Thyroid gland (tissue), 4 donors: ENCODE data around the gene ADGRB3.

Experiments
- POLR2A ChIP-seq, 2 donors: fragments of 450-650 bp; IDR thresholded peaks; one replicate each; pipeline ENCODE4 v1.6.1; 2017; ENCODE audit warnings: antibody characterized with exemption in 2 of 2, mild to moderate bottlenecking in 2 of 2, moderate library complexity in 1 of 2
- TF ChIP-seq, protein P1 (sequence below), 6 experiments: fragments of 200-600 bp in 3 of 6; fragments of 450-650 bp in 3 of 6; sonication (generic) in 3 of 6; IDR thresholded peaks; one replicate each; pipeline ENCODE4 v1.5.1; 2016 to 2019; ENCODE audit warnings: antibody characterized with exemption in 6 of 6, mild to moderate bottlenecking in 2 of 6, inconsistent platforms in 1 of 6, moderate library complexity in 1 of 6

DNA sequence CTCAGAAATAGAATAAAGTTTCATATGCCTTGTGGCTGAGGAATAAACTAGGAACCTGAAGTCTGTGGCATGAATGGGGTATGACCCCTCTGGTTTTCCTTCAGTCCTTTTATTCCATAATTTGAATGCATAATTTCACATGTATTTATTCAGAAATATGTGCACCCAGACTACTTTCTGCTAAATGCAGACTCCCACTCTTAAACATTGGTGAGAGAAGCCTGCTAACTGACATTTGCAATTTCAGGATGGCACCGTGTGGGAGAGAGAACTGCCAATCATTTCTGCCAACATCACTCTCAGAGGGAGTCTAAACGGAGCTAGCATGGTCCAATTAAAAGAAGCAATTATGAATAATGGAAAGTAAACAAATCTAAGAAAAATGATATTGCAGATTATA, 141.3 kb downstream of the ADGRB3 start:
- TF ChIP-seq, protein P1, sequence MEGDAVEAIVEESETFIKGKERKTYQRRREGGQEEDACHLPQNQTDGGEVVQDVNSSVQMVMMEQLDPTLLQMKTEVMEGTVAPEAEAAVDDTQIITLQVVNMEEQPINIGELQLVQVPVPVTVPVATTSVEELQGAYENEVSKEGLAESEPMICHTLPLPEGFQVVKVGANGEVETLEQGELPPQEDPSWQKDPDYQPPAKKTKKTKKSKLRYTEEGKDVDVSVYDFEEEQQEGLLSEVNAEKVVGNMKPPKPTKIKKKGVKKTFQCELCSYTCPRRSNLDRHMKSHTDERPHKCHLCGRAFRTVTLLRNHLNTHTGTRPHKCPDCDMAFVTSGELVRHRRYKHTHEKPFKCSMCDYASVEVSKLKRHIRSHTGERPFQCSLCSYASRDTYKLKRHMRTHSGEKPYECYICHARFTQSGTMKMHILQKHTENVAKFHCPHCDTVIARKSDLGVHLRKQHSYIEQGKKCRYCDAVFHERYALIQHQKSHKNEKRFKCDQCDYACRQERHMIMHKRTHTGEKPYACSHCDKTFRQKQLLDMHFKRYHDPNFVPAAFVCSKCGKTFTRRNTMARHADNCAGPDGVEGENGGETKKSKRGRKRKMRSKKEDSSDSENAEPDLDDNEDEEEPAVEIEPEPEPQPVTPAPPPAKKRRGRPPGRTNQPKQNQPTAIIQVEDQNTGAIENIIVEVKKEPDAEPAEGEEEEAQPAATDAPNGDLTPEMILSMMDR (IDR thresholded peaks at IDR 0.05) = no peak
- no peak for TF ChIP-seq POLR2A (IDR thresholded peaks at IDR 0.05)
